BJ (cell line): ENCODE measurements around the gene CCKAR. TPM values are rescaled to one million over a fixed set of nuclear protein-coding genes. Genes with fewer than 3 reads are reported as not detected.

Experiments used
- CTCF ChIA-PET: fragments of 350-600 bp; formaldehyde crosslinking; extraction: SDS; loops from one replicate; lab custom pipeline; 2021; ENCODE audit warnings: antibody characterized with exemption, inconsistent platforms; lab: Yijun Ruan, JAX
- POLR2A ChIA-PET: fragments of 300-600 bp; sonication (Branson Sonifier 250); formaldehyde crosslinking; extraction: SDS; loops from one replicate; lab custom pipeline; 2021; ENCODE audit warnings: antibody characterized with exemption; lab: Charles Lee
- DNase-seq: peaks from one replicate; pipeline ENCODE4 v3.0.0-alpha.2; 2011; ENCODE audit warnings: low read depth
- H3K27me3 ChIP-seq: 2 replicates; pipeline ENCODE4 v1.6.0; 2011; ENCODE audit warnings: low read length; ENCODE audit not compliant: control insufficient read depth, insufficient read depth
- H3K36me3 ChIP-seq: 2 replicates; pipeline ENCODE4 v1.5.1; 2011; ENCODE audit warnings: low read length; ENCODE audit not compliant: control insufficient read depth, insufficient read depth
- H3K4me3 ChIP-seq: 2 replicates; pipeline ENCODE4 v1.5.1; 2011; ENCODE audit warnings: low read depth, mild to moderate bottlenecking, control low read depth, low read length
- CTCF ChIP-seq: IDR thresholded peaks from 2 replicates; pipeline ENCODE4 v1.5.1; 2011; ENCODE audit warnings: low read depth, mild to moderate bottlenecking, control low read depth, inconsistent platforms, low read length, moderate library complexity; ENCODE audit not compliant: insufficient read depth
- polyA plus RNA-seq: library from polyadenylated mRNA; depleted of rRNA; stranded (reverse); fragments of >200 nt; gene quantifications from 2 replicates; pipeline ENCODE4 v1.2.3, GENCODE V29; 2011

Gene CCKAR
- polyA plus RNA-seq, 1 experiment: 0.12 TPM

GRCh38 chr4:26466578-26467270, 23.6 kb downstream of the CCKAR start:
- TF ChIP-seq CTCF: no peak
- ChIA-PET POLR2A (no interaction called here), CTCF (no interaction called here)
- H3K36me3 ChIP-seq: no peaks in the 10 kb centered on the region
- H3K27me3 ChIP-seq: peaks cover 2% of the 10 kb centered on the region
- DNase-seq: no peak
- no peak overlapping the region for H3K4me3 ChIP-seq

GRCh38 chr4:26464420-26465095, 25.7 kb downstream of the CCKAR start:
- POLR2A ChIA-PET: no interaction called here
- no peak for TF ChIP-seq CTCF
- CTCF ChIA-PET: interaction anchor here (0.6 to 1.6 kb wide), 2 partner anchors 9 to 477 kb away, joined by 3 read pairs; no protein-coding TSS in a partner anchor

DNA sequence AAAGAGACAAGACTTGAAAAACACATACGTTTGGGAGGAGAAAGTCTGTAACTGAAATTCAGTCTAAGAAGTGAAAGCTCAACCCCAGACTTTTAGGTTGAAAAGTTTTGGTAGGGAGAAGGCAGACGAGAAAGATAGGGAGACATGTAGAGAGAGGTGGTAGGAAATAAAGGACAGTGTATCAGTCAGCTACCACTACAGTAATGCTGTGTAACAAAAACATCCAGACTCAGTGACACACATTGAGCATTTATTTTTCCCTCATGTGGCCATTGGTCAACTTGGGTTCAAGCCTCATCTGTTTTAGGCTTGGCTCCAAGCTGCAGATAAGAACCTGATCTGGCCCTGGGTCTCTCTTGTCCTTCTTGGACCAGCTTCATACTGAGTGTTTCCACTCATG, 26.9 kb downstream of the CCKAR start:
- CTCF ChIA-PET: interaction anchor here (0.5 to 1.6 kb wide), 3 partner anchors 10 to 256 kb away, joined by 3 read pairs; no protein-coding TSS in a partner anchor

More at GRCh38 chr4:26464420-26465095, 25.7 kb downstream of the CCKAR start:
- H3K36me3 ChIP-seq: no peaks in the 10 kb centered on the region
- no peaks in the 10 kb centered on the region; the same call in 1 of the 2 replicates for H3K27me3 ChIP-seq
- DNase-seq: no peak
- H3K4me3 ChIP-seq: no peak overlapping the region

GRCh38 chr4:26462874-26463273, 27.4 kb downstream of the CCKAR start:
- no peak for DNase-seq
- no peak for TF ChIP-seq CTCF
- H3K36me3 ChIP-seq: no peaks in the 10 kb centered on the region
- H3K27me3 ChIP-seq: no peaks in the 10 kb centered on the region; the same call in 1 of the 2 replicates
- ChIA-PET POLR2A (no interaction called here), CTCF (interaction anchor here (0.6 to 1.6 kb wide), 5 partner anchors 9 to 547 kb away, joined by 3 to 4 read pairs (median 3); no protein-coding TSS in a partner anchor)
- no peak overlapping the region for H3K4me3 ChIP-seq

More for the DNA sequence above, 26.9 kb downstream of the CCKAR start:
- POLR2A ChIA-PET: no interaction called here
- no peaks in the 10 kb centered on the region for H3K36me3 ChIP-seq
- DNase-seq: no peak
- H3K27me3 ChIP-seq: no peaks in the 10 kb centered on the region; the same call in 1 of the 2 replicates
- TF ChIP-seq CTCF: no peak
- no peak overlapping the region for H3K4me3 ChIP-seq
